Activated CD4-positive, alpha-beta T cell treated with anti-CD3 and anti-CD28 coated beads, Interleukin-2, amount 10 ng/mL, durations not matched to agents 7 days and 5 days (primary cell): ENCODE measurements around the gene CLK3. TPM values are rescaled to one million over a fixed set of nuclear protein-coding genes. Genes with fewer than 3 reads are reported as not detected.
A peak's percentile ranks its signal among the peaks of the same experiment; 100 is the strongest.
"Not testable (repeated sequence)": the region's sequence is repeated elsewhere in the genome, so short reads cannot be mapped to it uniquely, and the experiment has no call there.

Experiments
- CTCF ChIA-PET: fragments of 350-600 bp; sonication (Branson Sonifier 250); formaldehyde crosslinking; loops from one replicate; lab custom pipeline; 2021; ENCODE audit warnings: antibody characterized with exemption; lab: Charles Lee
- POLR2A ChIA-PET: fragments of 350-600 bp; sonication (Branson Sonifier 250); formaldehyde crosslinking; loops from one replicate; lab custom pipeline; 2021; ENCODE audit warnings: antibody characterized with exemption; lab: Charles Lee
- DNase-seq: peaks from one replicate; pipeline ENCODE4 v3.0.0-alpha.2; 2020
- H3K27ac Mint-ChIP-seq: one replicate; pipeline ENCODE4 v1.8.0; 2021; ENCODE audit warnings: mild to moderate bottlenecking, moderate library complexity, mixed read lengths
- H3K27me3 Mint-ChIP-seq: one replicate; pipeline ENCODE4 v1.8.0; 2021; ENCODE audit warnings: mixed read lengths
- H3K36me3 Mint-ChIP-seq: one replicate; pipeline ENCODE4 v1.8.0; 2021; ENCODE audit warnings: low read depth, mixed read lengths
- H3K4me1 Mint-ChIP-seq: one replicate; pipeline ENCODE4 v1.8.0; 2021; ENCODE audit warnings: mixed read lengths
- H3K4me3 Mint-ChIP-seq: one replicate; pipeline ENCODE4 v1.8.0; 2021; ENCODE audit warnings: mild to moderate bottlenecking, moderate library complexity, mixed read lengths
- H3K9me3 Mint-ChIP-seq: one replicate; pipeline ENCODE4 v1.8.0; 2021; ENCODE audit warnings: mixed read lengths
- total RNA-seq, 2 experiments: library from RNA; stranded (reverse); gene quantifications; one replicate each; pipeline ENCODE4 v1.2.3, GENCODE V29; 2021

The CLK3 gene
- total RNA-seq, 2 experiments from 2014 or later = 126 to 134 TPM

GRCh38 chr15:74589826-74590225, 25.8 kb upstream of the CLK3 start:
- POLR2A ChIA-PET = no interaction called here
- Mint-ChIP-seq H3K4me3 (no peak overlapping the region), H3K9me3 (no peaks in the 10 kb centered on the region), H3K36me3 (peaks cover 36% of the 10 kb centered on the region), H3K27me3 (no peaks in the 10 kb centered on the region), H3K4me1 (no peaks in the 10 kb centered on the region), H3K27ac (no peak overlapping the region)
- CTCF ChIA-PET = interaction anchor here (1.0 kb wide), 2 partner anchors 13 to 43 kb away, joined by 3 read pairs; no protein-coding TSS in a partner anchor
- DNase-seq = no peak

- POLR2A ChIA-PET = no interaction called here
- no peak overlapping the region for H3K4me3 Mint-ChIP-seq
- no peak for DNase-seq
- H3K27ac Mint-ChIP-seq = no peak overlapping the region
- peaks cover 35% of the 10 kb centered on the region for H3K36me3 Mint-ChIP-seq
- CTCF ChIA-PET = no interaction called here
- no peaks in the 10 kb centered on the region for H3K4me1 Mint-ChIP-seq
- H3K9me3 Mint-ChIP-seq = no peaks in the 10 kb centered on the region
- no peaks in the 10 kb centered on the region for H3K27me3 Mint-ChIP-seq
These were observed 23.4 kb upstream of the CLK3 start for GRCh38 chr15:74592222-74592621.

GRCh38 chr15:74593122-74593521, 22.5 kb upstream of the CLK3 start:
- ChIA-PET CTCF (interaction anchor here (0.7 kb wide), 1 partner anchor 15 kb away, joined by 4 read pairs; no protein-coding TSS in a partner anchor), POLR2A (no interaction called here)
- Mint-ChIP-seq H3K36me3 (peaks cover 36% of the 10 kb centered on the region), H3K27ac (peak overlapping the region; percentile 57), H3K4me1 (peaks cover 4% of the 10 kb centered on the region), H3K9me3 (no peaks in the 10 kb centered on the region), H3K4me3 (no peak overlapping the region), H3K27me3 (no peaks in the 10 kb centered on the region)
- no peak for DNase-seq

GRCh38 chr15:74594455-74594854, 21.2 kb upstream of the CLK3 start:
- Mint-ChIP-seq H3K27ac (no peak overlapping the region), H3K9me3 (no peaks in the 10 kb centered on the region), H3K4me1 (peaks cover 17% of the 10 kb centered on the region), H3K4me3 (no peak overlapping the region), H3K36me3 (peaks cover 34% of the 10 kb centered on the region), H3K27me3 (no peaks in the 10 kb centered on the region)
- no peak for DNase-seq
- ChIA-PET CTCF (interaction anchor here (0.6 to 1.3 kb wide), 2 partner anchors 10 kb away, joined by 3 read pairs; no protein-coding TSS in a partner anchor), POLR2A (no interaction called here)

- no peak overlapping the region for H3K4me3 Mint-ChIP-seq
- no peaks in the 10 kb centered on the region for H3K9me3 Mint-ChIP-seq
- POLR2A ChIA-PET = no interaction called here
- peak overlapping the region; percentile 19 for H3K27ac Mint-ChIP-seq
- H3K36me3 Mint-ChIP-seq = peaks cover 29% of the 10 kb centered on the region
- CTCF ChIA-PET = interaction anchor here (1.0 to 1.3 kb wide), 3 partner anchors 11 to 175 kb away, joined by 3 read pairs; no protein-coding TSS in a partner anchor
- peaks cover 19% of the 10 kb centered on the region for H3K4me1 Mint-ChIP-seq
- H3K27me3 Mint-ChIP-seq = no peaks in the 10 kb centered on the region
- no peak for DNase-seq
These were observed 20.4 kb upstream of the CLK3 start for GRCh38 chr15:74595271-74595670.

GRCh38 chr15:74596736-74597135, 18.9 kb upstream of the CLK3 start:
- H3K9me3 Mint-ChIP-seq, DNase-seq, H3K27ac Mint-ChIP-seq, POLR2A ChIA-PET, H3K27me3 Mint-ChIP-seq, H3K4me3 Mint-ChIP-seq: not testable (repeated sequence)
- CTCF ChIA-PET = interaction anchor here (1.2 to 1.7 kb wide), 2 partner anchors 16 to 22 kb away, joined by 4 read pairs; no protein-coding TSS in a partner anchor
- Mint-ChIP-seq H3K36me3 (peaks cover 22% of the 10 kb centered on the region), H3K4me1 (peaks cover 19% of the 10 kb centered on the region)

GRCh38 chr15:74597146-74597705, 18.4 kb upstream of the CLK3 start:
- DNase-seq, POLR2A ChIA-PET, H3K4me3 Mint-ChIP-seq, H3K9me3 Mint-ChIP-seq, H3K27me3 Mint-ChIP-seq: not testable (repeated sequence)
- Mint-ChIP-seq H3K36me3 (peaks cover 17% of the 10 kb centered on the region), H3K27ac (peak overlapping the region; percentile 68), H3K4me1 (peaks cover 19% of the 10 kb centered on the region)
- CTCF ChIA-PET = interaction anchor here (1.2 to 2.2 kb wide), 4 partner anchors 9 to 24 kb away, joined by 4 to 9 read pairs (median 6); no protein-coding TSS in a partner anchor

- CTCF ChIA-PET = interaction anchor here (1.0 to 2.2 kb wide), 5 partner anchors 10 to 58 kb away, joined by 4 to 9 read pairs (median 7); partner anchors contain the start of gene ARID3B
- DNase-seq = peak; percentile 92
- Mint-ChIP-seq H3K27ac (peak overlapping the region; percentile 96), H3K4me3 (peak overlapping the region; percentile 95), H3K27me3 (no peaks in the 10 kb centered on the region), H3K36me3 (peaks cover 15% of the 10 kb centered on the region), H3K9me3 (no peaks in the 10 kb centered on the region), H3K4me1 (peaks cover 19% of the 10 kb centered on the region)
- POLR2A ChIA-PET = no interaction called here
These were observed 17.4 kb upstream of the CLK3 start for GRCh38 chr15:74598126-74598842.

GRCh38 chr15:74599156-74599555, 16.5 kb upstream of the CLK3 start:
- ChIA-PET CTCF (interaction anchor here (0.7 to 2.2 kb wide), 3 partner anchors 11 to 58 kb away, joined by 3 to 9 read pairs (median 7); partner anchors contain the start of gene ARID3B), POLR2A (interaction anchor here (0.6 kb wide), 1 partner anchor 9 kb away, joined by 7 read pairs; no protein-coding TSS in a partner anchor)
- DNase-seq = no peak
- peak overlapping the region; percentile 96 for H3K27ac Mint-ChIP-seq
- peaks cover 19% of the 10 kb centered on the region for H3K4me1 Mint-ChIP-seq
- H3K36me3 Mint-ChIP-seq = peaks cover 10% of the 10 kb centered on the region
- no peaks in the 10 kb centered on the region for H3K27me3 Mint-ChIP-seq
- peak overlapping the region; percentile 95 for H3K4me3 Mint-ChIP-seq
- H3K9me3 Mint-ChIP-seq = no peaks in the 10 kb centered on the region

- POLR2A ChIA-PET = no interaction called here
- CTCF ChIA-PET = interaction anchor here (1.2 to 3.0 kb wide), 4 partner anchors 9 to 21 kb away, joined by 3 to 19 read pairs (median 3); partner anchors contain the start of gene CLK3
- no peak for DNase-seq
- no peak overlapping the region for H3K4me3 Mint-ChIP-seq
- H3K9me3 Mint-ChIP-seq = no peaks in the 10 kb centered on the region
- peak overlapping the region; percentile 50 for H3K27ac Mint-ChIP-seq
- peaks cover 14% of the 10 kb centered on the region for H3K4me1 Mint-ChIP-seq
- peaks cover 5% of the 10 kb centered on the region for H3K36me3 Mint-ChIP-seq
- H3K27me3 Mint-ChIP-seq = no peaks in the 10 kb centered on the region
These were observed 12.4 kb upstream of the CLK3 start for GRCh38 chr15:74603026-74603788.

GRCh38 chr15:74603789-74604705, 11.6 kb upstream of the CLK3 start:
- ChIA-PET POLR2A (no interaction called here), CTCF (interaction anchor here (0.5 to 3.0 kb wide), 6 partner anchors 8 to 207 kb away, joined by 3 to 19 read pairs (median 3); partner anchors contain the start of gene CLK3)
- no peak overlapping the region for H3K27ac Mint-ChIP-seq
- peaks cover 5% of the 10 kb centered on the region for H3K4me1 Mint-ChIP-seq
- H3K9me3 Mint-ChIP-seq = no peaks in the 10 kb centered on the region
- no peak overlapping the region for H3K4me3 Mint-ChIP-seq
- H3K27me3 Mint-ChIP-seq = no peaks in the 10 kb centered on the region
- DNase-seq = no peak
- H3K36me3 Mint-ChIP-seq = no peaks in the 10 kb centered on the region
